LNCAP (cell line): Measurements from ENCODE around the gene SLC44A4.

Experiments used
- TF ChIP-seq, protein P1 (sequence below): fragments of 450-650 bp; IDR thresholded peaks from 2 replicates; pipeline ENCODE4 v1.5.1; 2017; ENCODE audit warnings: mild to moderate bottlenecking

Gene SLC44A4

DNA sequence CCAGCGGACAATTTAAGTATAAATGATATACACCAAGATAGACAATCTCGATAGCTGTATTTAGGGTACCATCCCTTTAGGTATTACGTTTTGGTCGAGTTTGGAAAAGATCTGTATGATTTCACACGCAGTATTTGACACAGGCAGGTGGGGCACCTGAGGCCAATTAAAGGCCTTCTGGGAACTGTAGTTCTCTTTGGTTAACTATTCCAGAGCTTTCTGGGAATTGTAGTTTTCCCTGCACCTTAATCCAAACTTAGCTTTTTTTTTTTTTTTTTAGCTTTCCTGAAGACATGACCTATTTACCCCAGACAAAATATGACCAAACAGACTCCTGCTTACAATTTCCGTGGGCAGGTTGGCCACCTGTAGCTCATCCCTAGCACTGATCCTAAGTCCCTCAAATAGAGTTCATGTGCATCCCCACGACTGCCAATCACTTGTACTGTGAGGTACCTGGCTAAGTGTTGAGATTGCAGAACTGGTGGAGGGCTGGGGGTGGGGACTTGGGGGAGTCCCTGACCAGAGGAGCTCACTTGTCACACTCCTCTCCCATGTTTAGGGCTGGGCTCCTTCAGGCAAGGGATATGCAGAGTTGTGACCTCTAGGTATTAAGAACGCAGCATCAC is 19.7 kb upstream of the SLC44A4 start:
- TF ChIP-seq, protein P1, sequence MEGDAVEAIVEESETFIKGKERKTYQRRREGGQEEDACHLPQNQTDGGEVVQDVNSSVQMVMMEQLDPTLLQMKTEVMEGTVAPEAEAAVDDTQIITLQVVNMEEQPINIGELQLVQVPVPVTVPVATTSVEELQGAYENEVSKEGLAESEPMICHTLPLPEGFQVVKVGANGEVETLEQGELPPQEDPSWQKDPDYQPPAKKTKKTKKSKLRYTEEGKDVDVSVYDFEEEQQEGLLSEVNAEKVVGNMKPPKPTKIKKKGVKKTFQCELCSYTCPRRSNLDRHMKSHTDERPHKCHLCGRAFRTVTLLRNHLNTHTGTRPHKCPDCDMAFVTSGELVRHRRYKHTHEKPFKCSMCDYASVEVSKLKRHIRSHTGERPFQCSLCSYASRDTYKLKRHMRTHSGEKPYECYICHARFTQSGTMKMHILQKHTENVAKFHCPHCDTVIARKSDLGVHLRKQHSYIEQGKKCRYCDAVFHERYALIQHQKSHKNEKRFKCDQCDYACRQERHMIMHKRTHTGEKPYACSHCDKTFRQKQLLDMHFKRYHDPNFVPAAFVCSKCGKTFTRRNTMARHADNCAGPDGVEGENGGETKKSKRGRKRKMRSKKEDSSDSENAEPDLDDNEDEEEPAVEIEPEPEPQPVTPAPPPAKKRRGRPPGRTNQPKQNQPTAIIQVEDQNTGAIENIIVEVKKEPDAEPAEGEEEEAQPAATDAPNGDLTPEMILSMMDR = no peak

DNA sequence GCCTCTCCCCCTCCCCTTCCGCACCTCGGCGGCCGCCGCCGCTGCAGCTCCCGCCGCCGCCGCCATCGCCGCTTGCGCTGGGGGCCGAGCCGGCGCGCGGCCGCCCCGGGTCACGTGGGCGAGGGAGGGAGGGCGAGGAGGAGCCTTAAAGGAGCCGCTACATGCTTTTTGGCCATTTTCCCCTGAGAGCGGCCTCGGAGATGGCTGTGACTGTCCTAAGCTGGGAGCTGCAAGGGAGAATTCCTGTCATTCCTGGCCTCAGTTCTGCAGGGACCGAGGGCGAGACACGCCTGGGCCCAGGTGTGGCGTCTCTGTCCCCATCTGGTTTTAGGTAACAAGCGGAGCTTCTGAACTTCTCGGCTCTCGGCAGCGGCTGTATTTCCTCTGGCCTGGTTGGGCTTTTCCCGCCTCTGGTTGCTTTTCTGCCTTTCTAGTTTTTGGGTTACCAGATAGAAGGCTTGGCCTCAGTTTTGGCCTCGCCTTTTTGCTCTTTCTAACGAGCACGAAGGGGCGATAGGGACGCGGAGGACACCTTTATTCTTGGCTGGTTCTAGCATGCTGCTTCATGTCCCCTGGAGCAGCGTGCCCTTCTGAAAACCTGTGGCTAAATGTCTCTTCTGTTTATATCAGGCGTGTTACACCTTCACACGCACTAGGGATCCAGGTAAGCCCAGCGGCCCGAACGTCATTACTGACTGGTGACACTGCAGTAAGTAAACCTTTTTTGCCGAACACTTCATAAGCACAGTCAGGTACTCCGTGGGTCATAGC is 19.0 kb upstream of the SLC44A4 start, which contains the start of gene EHMT2:
Gene EHMT2, minus strand, starts transcription at position 87 of the 771 bp plus-strand sequence. Its CDS starts 21 bp downstream, at position 66.
- TF ChIP-seq, protein P1 = no peak

- TF ChIP-seq, protein P1 = no peak
Observed at GRCh38 chr6:31896856-31897611, 18.2 kb upstream of the SLC44A4 start.

DNA sequence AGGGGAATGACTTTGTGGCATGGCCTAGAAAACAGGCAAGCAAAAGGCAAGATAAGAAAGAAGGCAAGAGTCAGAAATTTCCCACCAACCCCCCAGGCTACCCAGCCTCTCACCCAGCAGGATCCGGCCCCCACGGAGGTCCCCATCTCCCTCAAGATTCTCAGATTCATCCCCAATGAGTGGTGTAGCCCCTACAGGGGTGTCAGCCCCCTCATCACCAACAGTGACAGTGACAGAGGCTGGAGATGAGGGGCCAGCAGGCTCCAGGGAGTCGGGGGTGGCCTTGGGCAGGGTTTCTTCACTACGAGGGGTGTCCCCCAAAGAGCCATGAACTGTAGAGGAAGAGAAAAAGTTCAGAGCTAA is 17.7 kb upstream of the SLC44A4 start:
- TF ChIP-seq, protein P1 = no peak

DNA sequence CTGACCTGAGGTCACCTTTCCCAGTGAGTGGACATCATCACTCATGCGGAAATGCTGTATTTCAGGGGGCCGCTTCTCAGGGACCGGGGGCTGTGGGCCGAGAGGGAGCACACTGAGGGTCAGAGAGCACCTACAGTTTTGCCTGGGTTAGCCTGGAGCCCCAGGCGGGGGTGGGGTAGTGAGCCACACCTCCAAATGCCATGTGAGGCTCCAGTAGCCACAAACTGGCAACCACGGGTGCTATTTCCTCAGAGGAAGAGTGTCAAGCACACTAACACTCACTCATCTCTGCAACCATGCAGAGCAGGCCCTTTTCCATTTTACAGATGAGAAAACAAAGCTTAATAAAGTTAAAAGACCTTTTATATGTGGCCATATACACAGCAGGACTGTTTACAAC is 14.0 kb upstream of the SLC44A4 start:
- TF ChIP-seq, protein P1 = no peak

GRCh38 chr6:31889331-31889972 is 10.7 kb upstream of the SLC44A4 start:
- TF ChIP-seq, protein P1 = no peak
